GM18520 (cell line): ENCODE measurements around the gene MICAL3.
"Not testable (repeated sequence)": the region's sequence is repeated elsewhere in the genome, so short reads cannot be mapped to it uniquely, and the experiment has no call there.

Experiments
- ATAC-seq: cut with Tn5 transposase; IDR thresholded peaks from one replicate; pipeline ENCODE4 v1.9.1; 2021; ENCODE audit not compliant: unreplicated experiment

Gene MICAL3

DNA sequence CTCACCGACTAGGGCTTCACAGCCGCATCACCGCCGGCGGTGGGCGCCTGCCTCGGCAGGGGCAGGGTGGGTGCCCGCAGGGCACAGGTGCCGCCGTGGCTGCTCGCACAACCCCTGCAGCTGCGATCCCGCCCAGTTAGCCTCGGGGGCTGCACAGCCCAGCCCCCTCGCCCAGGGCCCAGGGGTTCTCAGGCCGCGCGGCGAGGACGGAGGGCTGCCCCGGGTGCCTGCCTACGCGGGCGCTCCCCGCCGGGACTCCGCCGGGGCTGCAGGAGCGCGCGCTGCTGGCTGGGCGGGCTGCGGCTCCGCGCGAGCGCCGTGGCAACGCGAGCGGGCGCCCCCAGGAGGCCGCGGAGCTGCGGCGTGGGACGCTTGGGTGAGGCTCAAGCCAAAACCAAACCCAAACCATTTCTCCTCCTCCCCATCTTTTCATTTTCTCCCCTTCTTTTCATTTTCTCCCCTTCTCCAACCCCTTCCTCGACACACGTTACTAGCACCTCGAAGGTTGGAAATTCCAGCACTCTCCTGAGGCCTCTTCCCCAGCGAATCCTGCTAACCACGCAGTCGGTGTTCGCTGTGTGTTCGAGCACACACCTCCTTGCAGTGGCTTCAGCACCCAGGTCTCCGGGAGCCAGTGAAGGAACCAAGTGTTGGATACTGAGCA lies at the start of gene MICAL3:
Gene MICAL3 (minus strand): TSS at position 286 of the 664 bp plus-strand sequence. CDS start 117,749 bp downstream, outside the sequence.
- ATAC-seq, result no peak

- not testable (repeated sequence) for ATAC-seq
Observed at GRCh38 chr22:18073927-18074326, 49.6 kb upstream of the MICAL3 start.

DNA sequence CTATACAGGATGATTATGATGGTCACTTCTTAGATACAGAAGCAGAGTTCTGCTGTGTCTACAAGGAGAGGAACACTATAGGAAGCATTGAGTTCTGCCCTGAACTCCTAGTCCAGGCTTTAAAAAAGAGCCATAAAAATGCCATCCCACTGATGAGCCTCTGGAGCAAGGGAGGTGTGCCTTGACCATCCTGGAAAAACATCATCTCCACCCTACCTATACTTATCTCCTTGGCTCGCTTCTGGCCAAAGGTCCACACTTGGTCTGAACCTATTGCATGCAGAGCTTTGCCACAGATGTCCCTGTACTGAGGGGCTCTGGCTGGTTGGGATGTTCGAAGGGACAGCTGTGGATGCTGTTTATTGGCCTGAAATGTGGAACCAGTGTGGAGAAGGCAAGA lies 49.1 kb upstream of the MICAL3 start:
- no peak for ATAC-seq

DNA sequence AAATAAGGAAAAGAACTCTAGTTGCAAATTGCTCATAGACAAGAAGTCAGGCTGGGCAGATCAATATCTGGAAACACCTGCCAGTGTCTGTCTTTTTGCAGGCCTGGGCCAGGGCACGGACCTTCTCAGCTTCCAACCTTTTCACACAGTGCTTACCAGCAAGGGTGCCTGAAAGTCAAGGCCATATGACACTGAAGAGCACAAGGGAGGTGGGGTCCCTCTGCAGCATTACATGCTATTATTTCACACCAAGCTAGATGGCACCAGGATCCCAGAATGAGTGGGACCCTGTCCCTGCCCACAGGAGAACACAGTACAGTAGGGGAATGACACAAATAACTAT lies 47.6 kb upstream of the MICAL3 start:
- ATAC-seq, result no peak

DNA sequence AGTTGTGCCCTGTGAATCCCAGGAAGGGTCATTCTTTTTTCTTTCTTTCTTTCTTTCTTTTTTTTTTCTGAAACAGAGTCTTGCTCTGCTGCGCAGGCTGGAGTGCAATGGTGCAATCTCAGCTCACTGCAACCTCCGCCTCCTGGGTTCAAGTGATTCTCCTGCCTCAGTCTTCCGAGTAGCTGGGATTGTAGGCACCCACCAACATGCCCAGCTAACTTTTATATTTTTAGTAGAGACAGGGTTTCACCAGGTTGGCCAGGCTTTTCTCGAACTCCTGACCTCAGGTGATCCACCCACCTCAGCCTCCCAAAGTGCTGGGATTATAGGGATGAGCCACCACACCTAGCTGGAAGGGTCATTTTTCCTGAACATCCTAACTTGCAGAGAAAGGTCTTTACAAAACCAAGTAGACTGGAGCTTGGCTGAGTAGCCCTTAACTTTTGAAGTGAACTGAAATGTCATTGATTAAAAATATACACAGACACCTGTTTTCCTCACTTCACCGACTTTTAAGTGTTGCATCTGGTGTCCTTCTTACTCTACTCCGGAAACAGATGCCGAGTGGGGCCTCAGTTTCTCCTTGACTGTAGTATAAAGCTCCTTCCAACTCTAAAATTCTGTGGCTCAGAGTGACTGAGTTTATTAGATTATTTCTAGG lies 47.1 kb upstream of the MICAL3 start:
- not testable (repeated sequence) for ATAC-seq

- ATAC-seq, result no peak
Observed at GRCh38 chr22:18070556-18071306, 46.4 kb upstream of the MICAL3 start.

DNA sequence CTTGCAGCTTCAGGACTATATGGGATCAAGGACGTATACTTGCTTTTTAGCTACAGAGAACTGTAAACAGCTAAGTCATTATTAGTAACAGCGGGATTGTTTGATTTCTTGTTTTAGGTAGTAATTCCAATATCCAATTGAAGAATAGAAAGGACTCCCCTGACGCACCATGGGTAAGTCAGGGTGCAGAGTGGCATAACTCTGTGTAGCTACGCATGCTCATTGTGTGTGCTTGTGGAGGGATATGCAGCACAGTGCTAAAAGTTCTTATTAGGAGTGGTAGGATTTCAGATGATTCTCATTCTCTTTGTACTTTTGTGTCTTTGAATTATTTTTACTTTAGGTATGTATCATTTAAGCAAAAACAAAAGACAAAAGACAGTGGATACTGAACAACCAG lies 45.7 kb upstream of the MICAL3 start:
- ATAC-seq, result no peak

DNA sequence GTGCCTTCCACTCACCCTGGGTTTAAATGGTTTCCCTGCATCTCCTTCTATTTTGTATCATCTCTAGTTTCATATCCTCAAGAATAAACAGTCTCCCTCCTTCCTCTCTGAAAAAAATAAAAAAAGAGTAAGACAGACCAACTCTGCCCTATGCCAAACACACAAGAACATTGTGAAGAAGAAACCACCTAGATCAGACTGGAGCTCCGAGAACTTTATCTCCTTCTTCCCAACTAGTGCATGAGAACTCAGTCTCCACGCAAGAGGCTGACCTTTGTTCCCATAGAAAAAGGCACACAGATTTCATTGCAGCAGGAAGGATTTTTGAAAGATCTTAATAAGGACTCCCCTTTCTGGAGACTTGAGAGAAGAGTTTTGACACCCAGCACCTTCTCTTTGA lies 44.7 kb upstream of the MICAL3 start:
- no peak for ATAC-seq

- no peak for ATAC-seq
Observed at GRCh38 chr22:18068381-18068988, 44.1 kb upstream of the MICAL3 start.

GRCh38 chr22:18067548-18068341 lies 43.4 kb upstream of the MICAL3 start:
- no peak for ATAC-seq

DNA sequence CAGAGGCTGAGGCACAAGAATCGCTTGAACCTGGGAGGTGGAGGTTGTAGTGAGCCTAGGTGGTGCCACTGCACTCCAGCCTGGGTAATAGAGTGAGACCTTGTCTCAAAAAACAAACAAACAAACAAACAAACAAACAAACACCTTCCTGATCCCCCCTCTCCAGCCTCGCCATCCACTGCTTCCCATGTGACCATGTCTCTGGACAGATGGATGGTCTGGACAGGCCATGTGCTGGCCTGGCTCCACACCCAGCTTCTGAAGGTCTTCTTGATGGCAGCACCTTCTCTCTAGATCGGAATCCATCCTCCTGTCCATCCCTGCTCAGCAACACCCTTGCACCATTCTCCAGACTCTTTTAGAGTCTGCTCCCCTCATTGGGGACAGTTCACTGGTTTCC lies 42.8 kb upstream of the MICAL3 start:
- no peak for ATAC-seq

- ATAC-seq, result no peak
Observed at GRCh38 chr22:18066181-18066859, 42.0 kb upstream of the MICAL3 start.

DNA sequence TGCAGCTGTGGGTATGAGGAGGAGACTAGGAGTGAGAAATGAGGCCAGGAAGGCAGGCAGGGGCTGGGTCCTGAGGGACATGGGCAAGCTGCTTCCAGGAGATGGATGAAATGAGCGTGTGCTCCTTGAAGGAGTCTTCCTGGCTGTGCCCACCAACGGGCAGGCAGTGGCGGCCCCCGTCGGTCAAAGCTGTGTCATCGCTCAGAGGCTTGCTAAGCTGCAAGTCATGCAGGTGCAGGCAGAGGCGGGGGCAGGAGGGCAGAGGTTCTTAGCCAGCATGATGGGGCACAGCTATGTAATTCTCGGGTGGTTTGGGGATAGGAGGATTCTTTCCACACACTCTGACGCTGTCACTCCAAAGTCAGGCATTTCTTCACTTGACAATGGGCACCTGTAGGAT lies 40.9 kb upstream of the MICAL3 start:
- no peak for ATAC-seq

GRCh38 chr22:18064636-18065035 lies 40.3 kb upstream of the MICAL3 start:
- no peak for ATAC-seq

GRCh38 chr22:18063715-18064114 lies 39.4 kb upstream of the MICAL3 start:
- not testable (repeated sequence) for ATAC-seq

GRCh38 chr22:18063306-18063705 lies 38.9 kb upstream of the MICAL3 start:
- ATAC-seq, result no peak

DNA sequence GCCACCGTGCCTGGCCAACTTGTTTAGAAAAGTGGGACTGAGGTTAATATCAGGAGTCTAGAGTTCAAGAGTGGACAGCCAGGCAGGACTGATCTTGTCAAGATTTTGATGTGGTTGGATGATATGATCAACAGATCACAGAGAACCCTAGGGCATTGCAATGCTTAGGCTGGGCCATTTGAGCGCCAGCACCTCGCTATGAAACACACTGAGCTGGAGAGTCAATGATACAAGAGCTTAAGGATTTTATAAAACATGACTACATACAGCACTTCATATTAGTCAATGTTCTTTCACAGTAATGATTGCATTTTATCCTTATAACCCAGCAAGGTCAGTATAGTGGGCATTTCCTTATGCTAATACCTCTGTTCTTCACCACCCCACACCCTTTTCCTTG lies 38.1 kb upstream of the MICAL3 start:
- ATAC-seq, result no peak

DNA sequence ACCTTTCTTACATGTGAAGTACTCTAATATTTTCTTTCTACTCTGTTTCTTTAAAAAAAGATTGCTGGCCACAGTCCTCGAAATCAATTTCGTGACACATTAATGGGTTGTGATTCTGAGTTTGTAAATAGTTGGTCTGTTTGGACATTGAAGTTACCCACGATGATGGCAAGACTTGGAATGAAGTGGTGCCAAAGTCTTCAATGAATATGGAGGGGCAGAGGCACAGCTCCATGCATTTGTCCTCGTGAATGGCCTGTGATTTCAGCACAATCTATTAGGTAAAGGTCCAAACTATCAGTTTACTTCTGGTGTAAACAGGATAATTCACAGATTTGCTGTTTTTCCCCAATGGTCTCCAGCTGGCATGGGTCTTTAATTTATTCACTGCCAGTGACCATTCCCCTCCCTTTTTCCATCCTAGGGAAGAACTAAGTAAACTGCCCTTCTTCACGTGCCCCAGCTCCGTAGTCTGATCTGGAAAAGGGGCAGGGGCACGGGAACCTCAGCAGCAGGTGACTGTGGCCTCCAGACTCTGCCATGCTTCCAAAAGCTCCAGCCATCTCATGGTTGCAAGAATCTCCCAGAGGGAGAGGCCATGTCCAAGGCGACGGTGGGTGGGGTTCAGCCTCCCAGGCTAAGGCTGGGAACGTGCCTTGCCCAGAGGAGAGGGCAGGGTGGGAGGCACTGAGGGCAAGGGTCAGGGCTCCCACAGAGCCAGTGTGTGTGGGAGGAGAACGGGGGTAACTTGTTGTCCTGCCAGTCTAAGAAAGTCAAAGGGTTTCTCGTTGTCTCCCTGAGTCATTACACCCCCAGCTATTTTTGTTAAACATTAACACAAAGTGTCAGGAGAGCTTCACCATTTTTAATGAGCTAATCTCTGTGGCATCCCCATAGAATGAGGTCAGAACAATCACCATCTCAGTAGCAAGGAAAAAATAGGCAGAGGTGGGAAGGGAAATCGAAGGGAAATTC lies 36.6 kb upstream of the MICAL3 start:
- no peak for ATAC-seq

DNA sequence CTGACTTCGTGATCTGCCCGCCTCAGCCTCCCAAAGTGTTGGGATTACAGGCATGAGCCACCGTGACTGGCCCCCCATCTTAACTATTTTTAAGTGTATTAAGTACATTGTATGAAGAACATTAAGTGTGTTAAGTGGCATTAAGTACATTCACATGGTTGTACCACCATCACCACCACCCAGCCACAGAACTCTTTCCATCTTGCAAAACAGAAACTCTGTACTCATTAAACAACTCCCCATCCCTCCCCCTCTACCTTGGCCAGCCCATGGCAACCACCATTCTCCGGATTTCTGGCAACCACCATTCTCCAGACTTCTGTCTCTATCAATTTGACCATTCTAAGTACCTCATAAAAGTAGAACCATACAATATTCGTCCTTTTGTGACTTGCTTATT lies 35.6 kb upstream of the MICAL3 start:
- ATAC-seq, result no peak
